ENCODE measurements around the gene MICU2.

DNA sequence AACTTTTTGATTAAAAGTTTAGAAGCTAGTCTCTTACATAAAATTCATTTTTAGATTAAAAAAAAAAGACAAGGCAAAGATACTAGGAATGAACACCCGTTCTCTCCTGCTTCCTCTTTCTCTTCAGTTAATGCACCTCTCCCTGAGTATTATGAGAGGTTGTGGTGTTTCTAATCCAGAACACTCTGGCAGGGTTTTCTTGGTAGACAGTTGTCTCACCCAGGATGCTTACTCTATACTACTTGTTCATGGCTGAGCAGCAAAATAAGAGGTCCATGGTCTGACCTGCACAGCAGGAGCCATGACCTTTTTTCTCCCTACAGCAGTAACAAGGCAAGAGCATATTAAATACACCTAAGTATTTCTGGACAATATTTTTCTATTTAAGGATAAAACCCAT is 62.0 kb downstream of the MICU2 start:
- TF ChIP-seq, protein P1, sequence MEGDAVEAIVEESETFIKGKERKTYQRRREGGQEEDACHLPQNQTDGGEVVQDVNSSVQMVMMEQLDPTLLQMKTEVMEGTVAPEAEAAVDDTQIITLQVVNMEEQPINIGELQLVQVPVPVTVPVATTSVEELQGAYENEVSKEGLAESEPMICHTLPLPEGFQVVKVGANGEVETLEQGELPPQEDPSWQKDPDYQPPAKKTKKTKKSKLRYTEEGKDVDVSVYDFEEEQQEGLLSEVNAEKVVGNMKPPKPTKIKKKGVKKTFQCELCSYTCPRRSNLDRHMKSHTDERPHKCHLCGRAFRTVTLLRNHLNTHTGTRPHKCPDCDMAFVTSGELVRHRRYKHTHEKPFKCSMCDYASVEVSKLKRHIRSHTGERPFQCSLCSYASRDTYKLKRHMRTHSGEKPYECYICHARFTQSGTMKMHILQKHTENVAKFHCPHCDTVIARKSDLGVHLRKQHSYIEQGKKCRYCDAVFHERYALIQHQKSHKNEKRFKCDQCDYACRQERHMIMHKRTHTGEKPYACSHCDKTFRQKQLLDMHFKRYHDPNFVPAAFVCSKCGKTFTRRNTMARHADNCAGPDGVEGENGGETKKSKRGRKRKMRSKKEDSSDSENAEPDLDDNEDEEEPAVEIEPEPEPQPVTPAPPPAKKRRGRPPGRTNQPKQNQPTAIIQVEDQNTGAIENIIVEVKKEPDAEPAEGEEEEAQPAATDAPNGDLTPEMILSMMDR (IDR thresholded peaks at IDR 0.05) = no peak
- TF ChIP-seq POLR2A (IDR thresholded peaks at IDR 0.05) = no peak
